IMR-90 (cell line): ENCODE data around the gene TREM1.

ENCODE experiments used
- CEBPB ChIP-seq: IDR thresholded peaks from 2 replicates; pipeline ENCODE4 v1.6.1; 2012; ENCODE audit warnings: low read depth, low read length, improper control_type of control experiment
- CTCF ChIP-seq: conservative IDR thresholded peaks from 2 replicates; pipeline ENCODE4 v1.5.1; 2012; ENCODE audit warnings: mild to moderate bottlenecking, low read depth, low read length, improper control_type of control experiment
- ELK1 ChIP-seq: fragments of 150-350 bp; IDR thresholded peaks from 2 replicates; pipeline ENCODE4 v1.6.1; 2016; ENCODE audit warnings: low read depth, mild to moderate bottlenecking, low read length, moderate library complexity, borderline replicate concordance
- FOS ChIP-seq: fragments of 150-350 bp; IDR thresholded peaks from 2 replicates; pipeline ENCODE4 v1.6.1; 2016; ENCODE audit warnings: low read depth, low read length
- MAFK ChIP-seq: IDR thresholded peaks from 2 replicates; pipeline ENCODE4 v1.6.1; 2012; ENCODE audit warnings: low read depth, low read length, improper control_type of control experiment
- MAZ ChIP-seq: IDR thresholded peaks from 2 replicates; pipeline ENCODE4 v1.6.1; 2012; ENCODE audit warnings: low read depth, mild to moderate bottlenecking, low read length, improper control_type of control experiment, moderate library complexity, borderline replicate concordance
- MXI1 ChIP-seq: IDR thresholded peaks from 2 replicates; pipeline ENCODE4 v1.6.1; 2012; ENCODE audit warnings: low read depth, mild to moderate bottlenecking, low read length, moderate library complexity, borderline replicate concordance
- POLR2A ChIP-seq: IDR thresholded peaks from 2 replicates; pipeline ENCODE4 v1.6.1; 2012; ENCODE audit warnings: mild to moderate bottlenecking, low read depth, low read length
- RAD21 ChIP-seq: IDR thresholded peaks from 2 replicates; pipeline ENCODE4 v1.6.1; 2012; ENCODE audit warnings: low read length, improper control_type of control experiment
- SMC3 ChIP-seq: fragments of 150-350 bp; IDR thresholded peaks from 2 replicates; pipeline ENCODE4 v1.6.1; 2016; ENCODE audit warnings: low read depth, mild to moderate bottlenecking, antibody characterized with exemption, low read length, moderate library complexity
- USF2 ChIP-seq: fragments of 150-350 bp; IDR thresholded peaks from 2 replicates; pipeline ENCODE4 v1.6.1; 2017; ENCODE audit warnings: mild to moderate bottlenecking, antibody characterized with exemption, low read length, low read depth

- TF ChIP-seq CTCF (no peak), SMC3 (no peak), MAZ (no peak), USF2 (no peak), ELK1 (no peak), POLR2A (no peak), RAD21 (no peak), CEBPB (no peak), FOS (no peak), MXI1 (no peak), MAFK (no peak)
These were observed 57.9 kb downstream of the TREM1 start for GRCh38 chr6:41228616-41229015.
